Transverse colon (tissue), 4 donors: ENCODE data around the gene MTSS2.

ENCODE experiments used
- POLR2A ChIP-seq: fragments of 450-650 bp; IDR thresholded peaks from one replicate; pipeline ENCODE4 v1.6.1; 2016; ENCODE audit warnings: antibody characterized with exemption, mild to moderate bottlenecking, moderate library complexity
- POLR2AphosphoS5 ChIP-seq, 3 donors: sonication (generic); formaldehyde crosslinking; IDR thresholded peaks; one replicate each; pipeline ENCODE4 v1.6.1; 2016; ENCODE audit warnings: antibody characterized with exemption in 3 of 3
- TF ChIP-seq, protein P1 (sequence below), 5 experiments: fragments of 200-600 bp in 3 of 5; fragments of 450-650 bp in 2 of 5; sonication (generic) in 3 of 5; IDR thresholded peaks; 1 replicate in 2 of 5; 2 replicates in 3 of 5; pipeline ENCODE4 v1.5.1; 2016 to 2017; ENCODE audit warnings: antibody characterized with exemption in 5 of 5, inconsistent platforms in 3 of 5, mild to moderate bottlenecking in 2 of 5, moderate library complexity in 1 of 5

- TF ChIP-seq, protein P1, sequence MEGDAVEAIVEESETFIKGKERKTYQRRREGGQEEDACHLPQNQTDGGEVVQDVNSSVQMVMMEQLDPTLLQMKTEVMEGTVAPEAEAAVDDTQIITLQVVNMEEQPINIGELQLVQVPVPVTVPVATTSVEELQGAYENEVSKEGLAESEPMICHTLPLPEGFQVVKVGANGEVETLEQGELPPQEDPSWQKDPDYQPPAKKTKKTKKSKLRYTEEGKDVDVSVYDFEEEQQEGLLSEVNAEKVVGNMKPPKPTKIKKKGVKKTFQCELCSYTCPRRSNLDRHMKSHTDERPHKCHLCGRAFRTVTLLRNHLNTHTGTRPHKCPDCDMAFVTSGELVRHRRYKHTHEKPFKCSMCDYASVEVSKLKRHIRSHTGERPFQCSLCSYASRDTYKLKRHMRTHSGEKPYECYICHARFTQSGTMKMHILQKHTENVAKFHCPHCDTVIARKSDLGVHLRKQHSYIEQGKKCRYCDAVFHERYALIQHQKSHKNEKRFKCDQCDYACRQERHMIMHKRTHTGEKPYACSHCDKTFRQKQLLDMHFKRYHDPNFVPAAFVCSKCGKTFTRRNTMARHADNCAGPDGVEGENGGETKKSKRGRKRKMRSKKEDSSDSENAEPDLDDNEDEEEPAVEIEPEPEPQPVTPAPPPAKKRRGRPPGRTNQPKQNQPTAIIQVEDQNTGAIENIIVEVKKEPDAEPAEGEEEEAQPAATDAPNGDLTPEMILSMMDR (IDR thresholded peaks at IDR 0.05), result no peak
- TF ChIP-seq POLR2AphosphoS5 (IDR thresholded peaks at IDR 0.05) (no peak), POLR2A (no peak)
Observed at GRCh38 chr16:70678898-70679670, 6.8 kb downstream of the MTSS2 start.
